HG03469 (cell line): Measurements from ENCODE around the gene MSI2.

Source experiments
- ATAC-seq: cut with Tn5 transposase; IDR thresholded peaks from one replicate; pipeline ENCODE4 v1.9.1; 2021; ENCODE audit warnings: mild to moderate bottlenecking, moderate library complexity, moderate number of reproducible peaks; ENCODE audit not compliant: unreplicated experiment

The MSI2 gene

GRCh38 chr17:57425903-57426880 is 169.9 kb downstream of the MSI2 start:
- no peak for ATAC-seq

DNA sequence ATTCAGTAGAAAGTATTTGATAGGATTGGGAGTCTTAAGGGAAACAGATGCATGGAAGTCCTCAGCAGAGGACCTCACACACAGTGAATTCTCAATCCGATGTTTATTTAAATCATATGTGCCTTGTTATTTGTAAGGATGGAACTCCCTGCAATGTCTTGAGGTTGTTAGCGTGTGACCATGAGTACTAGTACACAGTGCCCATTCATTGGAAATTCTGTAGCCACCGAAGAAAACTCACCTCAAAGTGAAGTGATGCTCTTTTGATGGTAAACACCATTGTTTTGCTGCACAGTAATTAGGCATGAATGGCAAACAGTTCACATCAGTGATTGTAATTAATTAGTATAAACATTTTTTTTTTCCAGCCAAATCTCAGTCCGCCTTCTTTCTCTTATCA is 173.6 kb downstream of the MSI2 start:
- ATAC-seq: no peak

- ATAC-seq: no peak
Observed at GRCh38 chr17:57431415-57431814, 175.1 kb downstream of the MSI2 start.

DNA sequence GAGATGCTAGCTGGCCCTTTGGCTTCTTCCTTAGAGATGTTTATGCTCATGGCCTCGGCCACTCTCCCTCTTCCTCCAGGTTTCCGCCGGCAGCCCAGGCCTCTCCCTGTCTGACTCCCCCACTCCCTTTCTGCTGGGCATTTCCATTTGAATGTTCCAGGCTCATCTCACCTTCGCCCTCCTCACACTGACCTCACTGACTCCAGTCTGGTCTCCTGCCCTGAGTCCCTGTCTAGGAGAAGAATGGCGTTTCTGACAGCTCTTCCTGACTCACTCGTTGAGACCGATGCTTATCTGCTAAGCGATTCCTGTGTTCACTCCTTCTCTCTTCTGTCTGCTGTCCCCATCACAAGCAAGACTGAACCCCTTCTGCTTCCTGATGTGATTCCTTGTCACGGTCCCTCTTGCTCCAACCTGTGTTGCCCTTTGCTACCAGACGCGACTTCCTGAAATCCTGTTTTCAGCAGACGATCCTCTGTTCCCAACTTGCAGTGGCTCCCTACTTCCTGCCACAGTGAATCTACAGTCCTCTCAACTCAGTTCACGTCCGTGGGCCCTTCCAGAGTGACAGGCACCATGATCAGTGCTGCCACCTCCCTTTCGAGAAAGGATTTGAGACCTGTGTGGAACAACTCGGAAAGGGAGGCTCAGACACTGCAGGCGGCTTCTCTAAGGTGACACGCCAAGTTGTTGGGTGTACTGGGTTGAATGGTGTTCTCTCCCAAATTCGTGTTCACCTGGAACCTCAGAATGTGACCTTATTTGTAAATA is 176.4 kb downstream of the MSI2 start:
- no peak for ATAC-seq

DNA sequence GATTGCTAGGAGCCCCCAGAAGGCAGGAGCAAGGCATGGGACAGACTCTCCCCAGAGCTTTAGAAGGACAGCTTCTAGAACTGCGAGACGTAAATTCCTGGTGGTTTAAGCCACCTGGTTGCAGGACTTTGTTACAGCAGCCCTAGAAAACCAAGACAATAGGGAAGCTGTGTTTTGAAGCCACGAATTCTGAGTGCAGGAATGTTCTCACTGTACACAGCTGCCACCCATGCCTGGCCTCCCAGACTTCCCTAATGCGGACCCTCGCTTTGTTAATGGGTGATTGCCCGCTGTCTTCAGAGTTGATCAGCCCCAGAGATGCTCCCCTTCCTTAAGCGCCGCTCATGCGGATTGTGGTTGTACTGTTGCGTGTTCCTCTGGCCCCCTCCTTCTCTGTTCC is 177.1 kb downstream of the MSI2 start:
- no peak for ATAC-seq

DNA sequence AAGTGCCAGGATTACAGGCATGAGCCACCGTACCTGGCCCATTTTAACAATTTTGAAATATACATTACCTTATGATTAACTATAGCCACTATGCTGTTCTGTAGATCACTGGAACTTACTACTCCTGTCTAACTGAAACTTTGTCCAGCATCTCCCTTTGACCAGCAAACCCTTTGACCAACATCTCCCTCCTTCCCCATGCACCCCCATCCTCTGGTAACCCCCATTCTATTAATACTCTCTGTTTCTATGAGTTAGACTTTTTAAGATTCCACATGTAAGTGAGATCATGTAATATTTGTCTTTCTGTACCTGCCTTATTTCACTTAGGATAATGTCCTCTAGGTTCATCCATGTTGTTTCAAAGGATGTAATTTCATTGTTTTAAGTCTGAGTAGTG is 178.0 kb downstream of the MSI2 start:
- no peak for ATAC-seq

DNA sequence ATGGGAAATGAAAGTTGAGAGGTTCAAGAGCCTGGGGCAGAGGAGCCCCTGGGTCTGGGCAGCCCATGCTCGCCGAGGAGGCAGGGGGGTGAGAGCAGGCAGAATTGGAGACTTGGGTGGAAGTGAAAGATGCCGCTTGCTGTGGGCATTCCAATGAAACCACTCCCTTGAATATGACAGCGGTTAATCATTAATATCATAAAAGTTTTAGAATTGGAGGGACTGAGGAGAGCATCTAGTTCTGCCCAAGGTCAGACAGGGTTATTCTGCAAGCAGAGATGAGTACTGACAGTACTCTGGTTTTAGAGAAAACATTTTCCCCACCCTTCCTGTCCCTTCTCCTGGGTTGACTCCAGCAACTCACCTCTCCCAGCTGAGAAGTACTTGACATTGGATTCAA is 180.2 kb downstream of the MSI2 start:
- ATAC-seq: no peak

DNA sequence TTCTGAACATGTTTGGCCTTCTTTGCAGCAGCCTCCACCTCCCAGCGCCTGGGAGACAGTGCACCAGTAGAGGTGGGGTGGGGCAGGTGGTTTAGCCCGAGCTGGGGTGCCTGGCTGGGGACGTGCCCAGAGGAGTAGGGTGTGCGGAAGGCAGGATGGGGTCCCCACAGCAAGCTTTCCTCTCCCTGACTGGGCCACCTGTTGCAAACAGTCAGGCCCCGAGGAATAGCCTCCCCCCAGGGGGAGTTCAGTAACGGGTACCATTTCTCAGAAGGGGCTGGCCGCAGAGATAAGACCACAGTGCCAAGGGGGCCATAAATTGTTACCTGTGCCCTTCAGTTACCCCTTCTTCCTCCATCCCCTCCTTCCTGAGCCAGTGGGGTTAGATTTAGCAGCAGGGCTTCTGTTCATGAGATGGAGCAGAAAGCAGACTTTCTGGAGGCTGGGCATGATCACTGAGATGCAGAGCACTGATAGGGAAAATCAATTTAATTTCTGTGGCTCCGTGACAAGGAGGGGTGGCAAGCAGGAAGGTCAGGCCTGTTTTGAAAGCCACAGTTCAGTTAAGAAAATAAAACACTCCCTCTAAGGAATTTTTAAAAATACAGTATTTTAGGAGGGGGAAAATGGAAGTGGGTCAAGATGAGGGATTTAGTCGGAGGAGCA is 181.9 kb downstream of the MSI2 start:
- no peak for ATAC-seq

GRCh38 chr17:57439651-57440050 is 183.3 kb downstream of the MSI2 start:
- ATAC-seq: no peak

DNA sequence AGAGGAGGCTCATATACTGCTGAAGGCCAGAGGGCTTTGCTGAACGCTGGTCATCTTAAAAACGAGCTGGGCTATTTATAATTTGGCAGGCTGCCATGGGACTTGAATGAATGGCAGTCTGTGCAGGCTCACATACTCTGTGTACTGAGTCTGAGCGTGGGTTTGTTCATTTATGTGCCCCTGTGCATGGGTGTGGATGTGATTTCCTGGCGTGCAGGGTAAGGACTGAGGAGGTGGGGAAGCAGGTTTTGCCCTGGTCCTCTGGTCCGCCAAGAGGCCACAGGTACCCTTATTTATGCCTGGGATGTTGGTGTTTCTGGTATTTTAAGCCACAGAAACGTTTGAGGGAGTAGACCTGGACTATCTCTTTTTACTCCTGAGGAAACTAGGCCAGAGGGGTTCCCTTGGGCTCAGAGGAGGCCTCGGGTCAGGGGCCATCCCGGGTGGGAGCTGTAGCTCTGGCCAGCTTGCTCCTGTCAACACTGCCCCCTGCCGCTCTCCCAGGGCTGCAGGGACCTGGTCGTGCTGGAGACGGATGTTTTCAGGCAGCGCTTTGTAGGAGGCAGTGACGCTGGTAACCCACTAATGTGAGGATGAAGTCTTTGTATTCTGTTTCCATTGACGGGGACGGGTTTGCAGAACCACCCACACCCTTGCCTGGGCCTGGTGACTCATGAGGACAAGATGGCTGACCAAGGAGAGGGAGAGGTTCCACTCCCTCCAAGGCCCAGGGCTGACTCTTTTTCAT is 184.4 kb downstream of the MSI2 start:
- no peak for ATAC-seq

- ATAC-seq: no peak
Observed at GRCh38 chr17:57441270-57441600, 184.9 kb downstream of the MSI2 start.

DNA sequence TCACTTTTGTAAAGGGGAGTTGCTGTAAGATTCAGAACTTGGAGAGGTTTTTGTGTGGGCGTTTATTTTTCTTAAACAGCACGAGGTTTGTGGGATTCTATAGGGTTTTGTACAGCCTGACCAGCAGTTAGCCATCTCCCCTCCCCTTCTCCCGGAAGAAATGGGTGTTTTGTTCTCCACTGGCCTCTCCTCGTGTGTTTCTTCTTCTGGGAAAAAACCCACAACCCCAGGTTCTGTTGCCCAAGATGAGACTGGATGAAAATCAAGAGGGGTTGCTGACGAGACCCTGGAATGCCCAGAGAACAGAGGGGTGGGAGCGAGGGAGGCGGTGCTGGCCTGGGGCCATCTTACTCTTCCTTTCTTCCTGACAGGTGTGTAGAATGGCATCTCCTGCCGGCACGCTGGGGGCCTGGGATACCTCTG is 186.1 kb downstream of the MSI2 start:
- no peak for ATAC-seq

GRCh38 chr17:57442914-57443571 is 186.7 kb downstream of the MSI2 start:
- no peak for ATAC-seq

GRCh38 chr17:57443781-57444180 is 187.5 kb downstream of the MSI2 start:
- ATAC-seq: no peak

- no peak for ATAC-seq
Observed at GRCh38 chr17:57444682-57445450, 188.5 kb downstream of the MSI2 start.

DNA sequence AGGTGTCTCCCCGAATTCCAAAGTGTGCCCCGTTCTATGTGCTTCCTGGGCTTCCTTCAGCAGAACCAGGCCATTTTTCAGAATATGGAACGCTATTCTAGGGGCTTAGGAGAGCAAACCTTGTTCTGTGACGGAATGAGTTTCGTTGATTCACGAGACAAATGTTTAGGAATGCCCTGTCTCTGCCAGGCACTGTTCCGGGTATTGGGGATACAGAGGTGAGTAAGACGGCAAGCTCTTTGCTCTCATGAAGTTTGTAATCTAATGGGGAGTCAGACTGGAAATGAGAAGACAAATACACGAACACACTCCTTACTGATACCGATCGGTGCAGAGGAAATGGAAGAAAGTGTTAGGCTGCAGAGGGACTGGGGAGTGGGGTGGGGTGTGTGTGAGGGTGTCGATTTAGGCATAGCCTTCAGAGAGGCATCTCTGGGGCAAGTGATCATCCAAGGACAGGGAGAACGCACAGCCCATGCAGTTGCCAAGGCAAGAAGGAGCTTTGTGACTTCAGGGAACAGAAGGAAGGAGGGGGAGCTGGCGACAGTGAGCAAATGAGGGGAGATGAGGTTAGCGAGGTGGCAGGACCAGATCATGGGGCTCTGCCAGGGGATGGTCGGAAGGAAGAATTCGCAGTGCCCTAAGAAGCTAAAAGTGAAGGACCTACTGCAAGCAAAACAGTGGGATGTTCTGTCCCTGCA is 189.6 kb downstream of the MSI2 start:
- ATAC-seq: no peak

DNA sequence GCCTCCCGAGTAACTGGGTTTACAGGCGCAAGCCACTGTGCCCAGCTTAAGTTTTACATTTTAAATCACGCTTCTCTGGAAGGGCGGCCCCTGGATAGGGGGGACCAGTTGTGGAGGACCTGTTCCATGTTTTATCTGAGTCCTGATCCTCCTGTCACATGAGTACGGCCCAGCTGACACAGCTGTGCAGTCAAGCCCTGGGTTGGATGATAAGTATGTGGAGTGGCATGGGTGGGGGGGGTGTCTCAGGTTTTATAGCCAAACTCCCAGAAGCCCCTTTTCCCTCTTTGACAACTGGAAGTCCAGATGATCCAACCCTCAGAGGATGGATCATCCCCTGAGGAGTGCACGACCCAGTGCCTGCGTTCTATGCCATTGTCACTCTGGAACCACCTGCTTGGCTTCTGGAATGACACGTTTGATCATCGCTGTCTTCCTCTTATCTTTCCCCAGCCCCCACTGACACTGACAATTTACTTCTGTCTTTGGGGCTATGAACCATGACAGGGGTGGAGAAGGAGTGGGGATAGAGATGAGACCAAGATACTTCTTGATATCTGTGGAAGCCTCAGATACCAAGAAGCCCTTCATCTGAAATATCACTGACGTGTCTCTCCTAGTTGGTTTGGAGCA is 191.2 kb downstream of the MSI2 start:
- no peak for ATAC-seq

DNA sequence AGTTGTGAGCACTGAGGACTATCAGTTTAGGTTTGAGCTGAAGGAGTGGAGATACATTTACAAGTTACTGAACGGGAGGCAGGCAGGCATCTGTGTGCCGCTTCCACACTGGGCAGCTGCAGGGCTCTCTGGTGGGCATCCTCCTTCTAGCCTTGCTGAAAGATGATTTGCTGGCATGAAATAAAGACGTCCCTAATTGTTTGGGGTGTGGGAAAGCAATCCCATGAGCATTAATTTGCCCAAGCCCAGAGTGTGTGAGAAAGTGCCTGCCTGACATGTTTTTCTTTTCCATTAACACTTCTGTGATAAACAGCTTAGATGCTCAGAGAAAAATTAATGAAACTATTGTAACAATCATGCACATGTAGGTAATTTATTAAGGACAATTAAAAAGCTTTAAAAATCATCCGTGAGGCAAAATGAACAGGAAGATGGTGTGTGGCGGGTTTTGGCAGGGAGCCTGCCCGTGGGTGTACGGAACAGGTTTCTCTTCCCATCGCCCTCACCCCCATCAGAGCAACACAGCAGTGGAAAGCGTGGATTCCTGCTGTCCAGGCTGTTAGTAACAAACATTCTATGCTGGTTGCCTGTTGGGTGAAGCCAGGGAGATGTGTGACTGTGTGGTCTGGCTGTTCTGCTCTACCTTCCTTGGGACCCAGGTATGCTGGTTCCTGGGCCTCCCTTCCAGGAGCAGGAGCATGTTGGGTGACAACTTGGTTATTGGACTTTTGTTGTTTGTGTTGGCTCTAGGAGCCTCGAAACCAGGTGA is 191.9 kb downstream of the MSI2 start:
- no peak for ATAC-seq
